ENCODE results near the gene TTC39A.
"Not testable (repeated sequence)": the region's sequence is repeated elsewhere in the genome, so short reads cannot be mapped to it uniquely, and the experiment has no call there.

TTC39A gene

DNA sequence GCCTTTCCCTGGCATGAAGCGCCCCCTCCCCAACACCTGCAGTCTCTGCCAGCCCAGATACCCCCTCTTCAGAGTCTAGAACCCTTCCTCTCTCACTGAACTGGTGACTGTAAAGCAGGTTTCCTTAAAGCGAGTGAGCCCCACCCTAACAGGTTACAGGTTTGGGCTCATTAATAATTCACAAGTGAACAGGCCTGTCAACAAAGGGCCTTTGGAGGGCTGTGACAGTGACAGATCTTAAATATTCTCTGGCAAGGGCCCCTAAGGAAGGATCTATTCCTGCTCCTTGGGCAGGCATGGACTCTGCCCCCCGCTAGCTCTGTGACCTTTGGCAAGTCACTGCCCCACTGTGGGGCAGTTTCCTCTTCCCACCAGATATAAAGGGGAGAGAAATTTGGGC is 5.6 kb upstream of the TTC39A start:
- DNase-seq: no peak

DNA sequence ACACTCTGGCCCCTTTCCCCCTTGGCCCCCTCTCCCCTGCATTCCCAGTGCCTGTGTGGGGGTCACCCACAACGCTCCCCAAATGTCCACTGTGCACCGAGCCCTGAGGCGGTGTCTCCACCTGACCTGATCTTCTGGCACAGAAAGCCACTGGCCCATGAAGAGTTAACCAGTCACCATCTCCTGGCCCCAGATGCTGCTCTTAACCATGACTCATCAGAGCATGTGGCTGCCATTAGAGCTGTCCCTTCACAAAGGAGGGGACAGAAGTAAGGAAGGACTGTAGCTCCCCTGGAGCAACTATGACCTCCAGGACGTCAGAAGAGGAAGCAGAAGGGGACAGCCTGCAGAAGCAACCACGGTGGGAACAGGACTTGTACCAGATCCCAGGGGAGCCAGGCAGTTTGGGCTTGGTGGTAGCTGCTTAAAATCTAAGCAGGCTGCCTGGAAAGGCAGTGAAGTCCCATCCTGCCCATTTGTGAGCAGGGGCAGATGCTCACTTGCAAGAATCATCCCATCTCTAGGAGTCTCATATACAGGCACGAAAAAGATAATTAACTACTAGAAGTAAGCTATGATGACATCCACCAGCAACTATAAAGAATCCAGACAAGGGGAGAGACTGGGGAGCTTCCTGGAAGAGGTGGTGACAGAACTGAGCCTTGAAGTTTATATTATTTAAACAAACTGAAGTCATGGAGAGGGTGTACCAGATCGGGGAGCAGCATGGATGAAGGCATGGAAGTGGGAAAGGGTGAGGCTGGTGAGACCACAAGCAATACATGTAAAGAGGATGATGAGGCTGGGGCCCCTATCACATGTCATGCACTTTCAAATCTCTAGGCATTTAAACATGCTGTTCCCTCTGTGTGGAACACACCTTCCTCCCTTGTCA is 1.1 kb upstream of the TTC39A start:
- no peak for DNase-seq

DNA sequence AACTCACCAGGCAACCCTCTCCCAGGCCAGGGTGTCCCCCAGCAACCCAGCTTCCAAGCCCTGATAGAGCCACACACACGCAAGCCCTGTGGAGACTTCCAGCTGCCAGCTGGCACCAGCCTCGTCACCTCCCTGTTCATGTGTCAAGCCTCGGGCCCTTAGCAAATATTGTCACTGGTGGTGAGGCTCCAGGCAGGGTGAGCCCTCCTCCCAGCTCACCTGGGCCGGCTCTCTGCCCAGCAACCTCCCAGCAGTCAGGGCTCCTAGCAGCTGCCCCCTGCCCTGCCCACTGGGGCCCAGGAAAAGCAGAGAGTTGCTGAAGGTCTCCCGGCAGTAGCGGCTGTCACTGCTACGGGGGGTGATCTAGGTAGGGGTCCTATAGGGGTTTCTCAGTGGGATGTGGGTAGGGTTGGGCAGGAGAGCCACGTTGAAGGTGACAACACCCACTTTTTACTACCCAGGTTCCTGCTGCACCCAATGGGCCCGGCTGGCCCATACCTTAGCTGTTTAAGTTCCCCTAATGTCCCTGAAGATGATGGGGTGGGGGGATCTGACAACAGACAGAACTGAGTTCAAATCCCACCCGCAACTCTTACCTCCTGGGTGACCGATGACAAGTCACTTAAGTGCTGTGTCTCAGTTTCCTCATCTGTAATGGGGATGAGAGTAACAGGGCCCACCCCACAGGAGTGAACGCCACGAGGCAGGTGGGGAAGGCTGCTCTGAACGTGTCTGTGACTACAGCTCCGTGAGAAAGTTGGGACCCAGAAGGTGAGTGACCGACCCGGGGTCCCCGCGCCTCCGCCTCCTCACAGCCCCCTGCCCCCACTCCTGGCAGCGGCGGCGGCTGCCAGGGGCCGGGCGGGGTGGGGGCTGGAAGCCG is 678 bp downstream of the TTC39A start:
- DNase-seq: no peak

DNA sequence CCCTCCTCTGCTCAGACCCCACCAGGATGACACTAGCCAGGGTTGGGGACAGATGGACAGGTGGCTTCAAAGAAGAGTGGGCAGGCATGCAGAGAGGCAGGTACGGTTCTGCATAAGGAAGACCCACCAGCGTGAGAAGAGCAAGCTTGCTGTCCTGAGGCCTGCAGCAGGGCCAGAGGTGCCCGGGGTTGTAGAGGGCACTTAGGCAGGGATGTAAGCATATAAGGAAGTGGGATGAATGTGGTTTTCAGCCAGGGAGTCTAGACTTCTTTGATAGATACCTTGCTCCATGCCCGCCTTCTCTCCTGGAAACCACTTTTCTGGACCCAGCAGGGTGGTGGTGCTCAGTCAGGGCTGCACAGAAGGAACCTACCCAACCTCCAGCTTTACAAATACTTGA is 1.4 kb downstream of the TTC39A start:
- DNase-seq: no peak

DNA sequence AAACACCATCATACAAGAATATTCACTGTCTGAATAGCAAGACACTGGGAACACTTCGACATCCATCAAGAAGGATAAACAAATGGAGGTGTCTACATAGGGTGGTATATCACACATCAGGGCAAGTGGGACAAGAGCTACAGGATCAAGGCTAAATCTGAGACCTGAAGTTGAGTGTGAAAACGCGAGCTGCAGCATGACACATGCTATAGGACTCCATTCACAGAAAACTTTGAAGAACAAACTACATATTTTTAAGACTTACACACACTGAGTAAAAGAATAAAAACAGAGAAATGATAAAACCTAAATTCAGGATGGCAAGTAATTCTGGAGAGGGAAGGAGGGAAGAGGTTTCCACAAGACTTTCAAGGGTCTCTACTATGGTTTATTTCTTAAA is 2.1 kb downstream of the TTC39A start:
- DNase-seq: no peak

DNA sequence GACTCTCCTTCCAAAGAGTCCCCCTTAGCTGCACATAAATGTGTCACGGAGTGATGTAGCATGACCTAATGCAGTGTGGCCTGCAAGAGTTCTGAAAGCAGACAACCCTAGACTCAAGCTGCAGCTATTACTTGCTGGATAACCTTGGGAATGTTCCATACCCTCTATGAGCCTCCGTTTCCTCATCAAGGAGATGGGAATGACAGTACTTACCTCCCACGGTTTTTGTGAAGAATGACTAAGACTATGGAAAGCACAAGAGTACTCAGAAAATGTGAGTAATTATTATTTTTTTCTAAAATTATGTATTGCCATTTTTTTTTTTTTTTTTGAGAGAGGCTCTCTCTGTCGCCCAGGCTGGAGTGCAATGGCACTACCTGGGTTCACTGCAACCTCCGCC is 3.0 kb downstream of the TTC39A start:
- no peak for DNase-seq

DNA sequence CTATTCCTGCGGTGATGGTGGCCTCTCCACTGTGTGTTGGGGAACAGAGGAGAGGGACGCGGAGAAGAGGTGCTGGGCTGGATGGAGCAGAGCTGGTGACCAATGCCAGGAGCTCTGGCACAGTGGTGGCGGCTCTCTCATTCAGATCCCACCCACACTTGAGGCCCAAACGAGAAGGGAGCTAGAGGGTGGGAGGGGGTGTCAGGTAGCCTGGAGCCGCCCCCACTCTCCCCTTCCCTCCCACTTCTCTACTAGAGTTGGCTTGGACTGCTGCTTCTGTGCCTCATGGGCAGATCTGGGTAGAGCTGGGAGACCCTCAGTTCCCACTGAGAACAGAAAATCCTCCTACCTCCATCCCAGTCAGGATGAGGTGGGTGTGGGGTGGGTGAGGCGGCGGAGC is 3.5 kb downstream of the TTC39A start:
- no peak for DNase-seq

DNA sequence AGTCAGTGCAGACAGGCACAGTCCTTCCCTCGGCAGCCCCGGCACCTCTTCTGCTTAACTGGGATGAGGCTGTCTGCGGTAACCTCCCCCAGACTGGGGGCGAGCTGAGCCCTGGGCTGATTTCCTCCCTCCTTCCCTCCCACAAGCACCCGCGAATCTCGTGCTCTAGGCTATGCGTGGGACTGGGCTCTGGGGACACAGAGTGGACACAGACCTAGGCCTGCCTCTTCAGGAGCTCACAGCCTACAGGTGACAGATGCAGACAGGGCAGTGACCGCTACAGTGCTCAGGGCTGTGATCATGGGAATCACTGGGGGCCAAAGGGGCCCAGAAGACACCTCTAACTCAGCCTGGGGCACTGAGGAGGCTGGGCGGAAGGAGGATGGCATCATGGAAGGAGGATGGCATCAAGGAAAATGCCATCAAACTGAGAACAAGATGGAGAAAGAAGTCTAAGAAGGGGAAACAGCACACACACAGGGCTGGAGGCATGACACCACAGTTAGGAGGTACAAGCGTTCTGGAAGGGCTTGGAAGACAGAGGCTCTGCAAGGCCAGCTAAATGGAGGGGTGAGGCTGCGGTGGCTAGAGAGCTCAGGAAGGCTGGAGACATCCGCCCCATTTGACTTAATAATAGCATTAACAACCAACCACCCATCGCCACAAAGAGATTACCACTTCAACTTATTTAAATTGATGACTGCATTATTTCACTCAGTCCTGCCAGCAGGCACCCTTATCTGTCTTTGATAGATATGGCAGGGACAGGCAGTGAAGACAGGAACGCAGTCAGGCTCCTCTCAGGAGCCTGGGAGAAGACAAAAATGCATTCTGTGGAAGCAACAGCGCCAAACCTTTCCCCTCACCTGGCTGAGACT is 4.2 kb downstream of the TTC39A start:
- DNase-seq: no peak

DNA sequence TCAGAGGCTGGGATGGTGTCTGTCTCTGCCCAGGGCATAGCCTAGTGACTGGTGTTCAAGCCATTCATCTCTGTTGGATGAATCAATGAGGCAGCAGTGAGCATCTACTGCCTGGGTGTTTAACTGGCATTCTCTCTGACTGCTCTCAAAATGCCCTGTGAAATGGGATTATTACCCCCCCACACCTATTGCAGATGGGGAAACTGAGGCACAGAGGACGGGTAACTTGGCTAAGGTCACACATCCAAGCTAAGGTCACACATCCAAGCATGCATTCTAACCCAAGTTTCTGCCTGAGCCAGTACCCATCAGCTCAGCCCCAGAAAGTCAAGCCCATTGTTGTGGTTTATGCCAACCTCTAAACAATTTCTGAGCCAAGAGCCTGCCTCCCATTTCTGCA is 5.0 kb downstream of the TTC39A start:
- DNase-seq: no peak

DNA sequence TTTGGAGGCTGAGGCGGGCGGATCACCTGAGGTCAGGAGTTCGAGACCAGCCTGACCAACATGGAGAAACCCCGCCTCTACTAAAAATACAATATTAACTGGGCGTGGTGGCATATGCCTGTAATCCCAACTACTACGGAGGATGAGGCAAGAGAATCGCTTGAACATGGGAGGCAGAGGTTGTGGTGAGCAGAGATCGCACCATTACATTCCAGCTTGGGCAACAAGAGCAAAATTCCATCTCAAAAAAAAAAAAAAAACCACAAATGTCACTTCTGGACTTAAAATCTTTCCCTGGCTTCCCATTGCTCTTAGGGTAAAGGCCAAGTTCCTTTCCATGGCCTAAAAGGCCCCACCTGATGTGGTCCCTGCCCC is 5.4 kb downstream of the TTC39A start:
- not testable (repeated sequence) for DNase-seq

DNA sequence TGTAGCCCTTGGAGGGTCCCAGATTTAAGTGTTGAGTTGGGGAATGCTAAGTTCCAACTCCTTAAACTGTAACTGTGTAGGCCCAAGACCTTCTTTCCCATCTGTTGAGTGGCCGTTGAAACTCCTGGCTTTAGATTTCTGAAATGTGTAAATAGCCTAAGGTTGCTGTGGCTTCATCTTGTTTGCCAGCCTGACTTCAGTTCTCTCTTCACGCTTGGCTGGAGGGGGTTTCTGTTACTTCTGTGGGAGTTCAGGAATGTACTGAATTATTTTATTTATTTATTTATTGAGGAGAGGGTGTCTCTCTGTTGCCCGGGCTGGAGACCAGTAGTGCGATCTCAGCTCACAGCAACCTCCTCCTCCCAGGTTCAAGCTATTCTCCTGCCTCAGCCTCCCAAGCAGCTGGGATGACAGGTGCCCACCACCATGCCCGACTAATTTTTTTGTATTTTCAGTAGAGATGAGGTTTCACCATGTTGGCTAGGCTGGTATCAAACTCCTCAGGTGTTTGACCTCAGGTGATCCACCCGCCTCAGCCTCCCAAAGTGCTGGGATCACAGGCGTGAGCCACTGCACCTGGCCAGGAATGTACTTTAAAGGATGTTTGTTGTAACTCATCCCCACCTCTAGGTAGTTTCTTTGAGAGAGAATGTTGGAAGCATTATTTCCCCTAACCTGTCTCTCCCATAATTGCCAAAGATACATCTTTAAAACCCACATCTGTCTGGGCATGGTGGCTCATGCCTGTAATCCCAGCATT is 5.9 kb downstream of the TTC39A start:
- no peak for DNase-seq

DNA sequence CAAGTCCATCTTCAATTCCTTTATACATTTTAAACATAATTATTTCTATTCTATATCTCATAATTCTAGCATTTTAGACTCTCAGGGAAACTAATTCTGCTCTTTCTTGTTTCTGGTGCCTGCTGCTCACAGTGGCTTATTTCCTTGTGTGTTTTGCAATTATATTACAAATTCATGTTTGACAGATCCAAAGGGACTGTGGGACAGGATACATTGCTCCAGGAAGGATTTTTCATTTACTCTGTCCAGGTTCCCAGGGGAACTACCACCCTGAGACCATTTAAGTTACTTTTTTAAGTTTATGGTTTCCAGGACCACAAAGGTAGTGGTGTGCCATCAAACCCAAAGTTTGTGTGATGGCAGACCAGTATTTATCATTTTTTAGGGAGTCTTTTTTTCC is 6.6 kb downstream of the TTC39A start:
- DNase-seq: no peak

DNA sequence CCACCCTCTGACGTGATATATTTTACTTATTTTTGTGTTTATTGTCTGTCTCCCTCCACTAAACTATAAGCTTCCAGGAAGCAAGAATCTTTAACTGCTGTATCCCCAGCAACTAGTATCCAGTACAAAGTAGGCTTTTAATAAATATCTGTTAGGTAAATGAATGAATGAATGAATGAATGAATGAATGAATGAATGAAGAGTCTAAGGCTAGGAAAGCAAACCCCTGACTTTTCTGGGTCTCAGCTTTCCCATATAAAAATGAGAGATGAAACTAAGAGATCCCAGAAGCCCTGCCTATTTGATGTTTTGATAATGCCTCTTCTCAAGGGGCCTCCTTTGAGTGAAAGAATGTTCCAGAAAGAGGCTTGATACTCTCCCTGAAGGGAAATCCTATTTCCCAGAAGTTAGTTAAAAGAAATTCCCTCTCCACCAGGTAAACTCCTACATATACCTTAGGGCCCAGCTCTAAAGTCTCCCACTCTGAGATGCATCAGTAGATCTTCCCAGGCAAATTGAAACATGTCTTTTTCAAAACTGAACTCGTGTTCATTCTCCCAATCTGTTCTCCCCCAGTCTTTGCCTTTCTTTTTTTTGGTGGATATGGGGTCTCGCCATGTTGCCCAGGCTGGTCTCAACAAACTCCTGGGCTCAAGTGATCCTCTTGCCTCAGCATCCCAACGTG is 7.8 kb downstream of the TTC39A start:
- DNase-seq: no peak

DNA sequence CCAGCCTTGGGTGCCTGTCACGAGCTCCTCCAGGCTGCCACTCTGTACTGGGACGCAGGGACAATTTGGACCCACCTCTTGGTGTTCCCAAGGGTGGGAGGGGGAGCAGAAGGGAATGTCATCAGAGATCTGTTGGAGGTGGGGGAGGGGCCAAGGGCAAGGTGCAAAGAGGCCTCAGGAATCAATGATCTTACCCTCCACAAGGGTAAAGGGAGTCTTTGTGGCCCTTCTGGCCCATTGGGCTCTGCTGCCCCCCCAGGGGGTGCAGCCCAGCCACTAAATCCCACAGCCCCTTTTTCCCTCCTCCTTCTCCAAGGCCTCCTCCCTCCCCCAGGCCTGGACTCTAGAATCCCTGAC is 8.5 kb downstream of the TTC39A start:
- DNase-seq: no peak

DNA sequence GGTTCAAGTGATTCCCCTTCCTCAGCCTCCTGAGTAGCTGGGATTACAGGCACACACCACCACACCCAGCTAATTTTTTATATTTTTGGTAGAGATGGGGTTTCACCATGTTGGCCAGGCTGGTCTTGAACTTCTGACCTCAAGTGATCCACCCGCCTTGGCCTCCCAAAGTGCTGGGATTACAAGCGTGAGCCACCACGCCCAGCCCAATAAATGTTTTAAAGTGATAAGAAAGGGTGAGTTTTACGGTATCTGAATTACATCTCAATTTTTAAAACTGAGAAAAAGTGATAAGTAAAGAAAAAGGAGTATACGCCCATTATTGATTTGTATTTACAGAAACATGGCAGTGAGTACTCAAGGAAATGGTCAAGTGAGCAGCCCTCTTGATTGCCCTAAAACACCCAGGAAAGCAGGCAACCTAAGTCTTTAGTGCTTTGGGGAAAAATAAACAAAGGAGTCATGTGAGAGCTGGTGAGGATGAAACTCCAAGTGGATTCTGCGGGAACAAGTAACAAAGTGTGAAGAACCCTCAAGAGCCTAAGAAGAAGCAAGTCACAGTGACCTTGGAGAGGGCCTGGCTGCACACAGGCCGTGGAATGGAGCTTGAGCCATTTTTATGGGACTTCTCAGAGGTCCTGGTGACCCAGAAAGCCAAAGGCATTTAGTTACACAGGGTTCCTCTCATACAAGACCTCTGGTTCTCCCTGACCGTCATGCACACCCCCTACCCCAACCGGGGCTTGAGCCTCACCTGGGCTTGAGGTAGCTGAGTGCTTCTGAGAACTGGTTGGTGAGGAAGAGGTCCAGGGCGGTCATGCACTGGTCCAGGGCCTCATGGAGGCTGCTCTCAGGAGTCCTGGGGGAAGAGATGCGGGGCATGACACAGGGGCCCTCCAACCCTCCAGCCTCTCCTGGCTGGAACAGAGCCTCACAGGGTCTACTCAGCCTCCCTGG is 9.1 kb downstream of the TTC39A start:
- no peak for DNase-seq

DNA sequence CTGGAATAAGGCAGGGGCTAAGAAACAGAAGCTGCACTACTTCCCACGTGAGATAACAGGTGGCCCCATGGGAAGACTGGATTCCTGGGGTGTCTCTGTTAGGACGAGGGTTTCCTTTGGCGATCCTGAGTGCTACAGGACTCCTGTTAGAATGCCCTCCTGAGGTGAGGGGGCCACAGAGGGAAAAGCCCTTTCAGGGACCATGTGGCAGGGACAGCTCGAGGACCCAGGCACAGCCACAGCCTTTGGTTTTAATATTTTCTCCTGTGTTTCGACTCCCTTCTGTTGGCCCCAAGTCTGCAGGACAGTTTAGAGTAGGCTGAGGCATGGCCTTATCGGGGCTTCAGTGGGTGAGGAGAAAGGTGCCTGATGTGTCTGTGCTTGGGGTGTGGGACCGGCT is 12.6 kb downstream of the TTC39A start:
- no peak for DNase-seq

DNA sequence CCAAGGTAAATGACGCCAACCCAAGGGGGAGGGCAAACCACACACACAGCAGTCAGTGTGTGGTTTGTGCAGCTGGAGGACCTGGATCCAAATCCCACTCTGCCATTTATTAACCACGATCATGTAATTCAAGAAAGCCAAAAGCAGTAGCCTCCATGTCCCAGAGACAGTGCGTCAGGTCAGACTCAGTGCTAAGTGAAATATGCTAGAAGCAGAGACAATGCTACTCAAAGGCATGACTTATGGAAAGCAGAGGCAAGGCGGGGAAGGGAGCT is 13.6 kb downstream of the TTC39A start:
- no peak for DNase-seq

DNA sequence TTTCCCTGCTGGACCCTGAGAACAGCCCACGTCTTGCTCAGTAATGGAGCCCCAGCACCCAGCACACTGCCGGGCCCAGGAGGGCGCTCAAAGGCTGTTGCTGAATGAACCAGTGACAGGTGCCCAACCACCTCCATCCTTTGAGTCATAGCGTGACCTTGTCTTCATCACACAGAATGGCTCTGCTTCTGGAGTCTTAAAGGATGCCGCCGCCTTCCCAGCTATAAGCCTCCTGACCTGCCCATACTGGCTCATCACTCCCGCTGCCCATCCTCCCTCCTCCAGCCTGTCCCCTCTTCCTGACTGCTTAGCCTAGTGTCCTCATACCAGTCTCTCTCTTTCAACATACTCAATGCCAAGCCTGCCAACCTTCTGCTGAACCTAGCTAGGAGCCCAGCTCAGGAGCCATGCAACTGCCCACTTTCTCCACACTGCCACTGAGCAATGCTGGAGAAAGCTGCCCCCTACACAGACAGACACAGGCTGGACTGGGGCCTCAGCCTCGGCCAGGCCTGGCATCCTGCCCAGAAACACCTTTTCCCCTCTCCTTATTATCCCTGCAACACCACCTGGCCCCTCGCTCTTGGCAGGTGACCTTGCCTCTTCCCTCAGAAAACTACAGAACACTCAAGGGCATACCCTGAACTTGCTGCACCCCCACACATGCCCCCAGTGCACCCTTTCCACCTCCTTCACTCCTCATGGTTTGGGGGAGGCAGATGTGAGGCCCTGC is 14.1 kb downstream of the TTC39A start:
- no peak for DNase-seq

DNA sequence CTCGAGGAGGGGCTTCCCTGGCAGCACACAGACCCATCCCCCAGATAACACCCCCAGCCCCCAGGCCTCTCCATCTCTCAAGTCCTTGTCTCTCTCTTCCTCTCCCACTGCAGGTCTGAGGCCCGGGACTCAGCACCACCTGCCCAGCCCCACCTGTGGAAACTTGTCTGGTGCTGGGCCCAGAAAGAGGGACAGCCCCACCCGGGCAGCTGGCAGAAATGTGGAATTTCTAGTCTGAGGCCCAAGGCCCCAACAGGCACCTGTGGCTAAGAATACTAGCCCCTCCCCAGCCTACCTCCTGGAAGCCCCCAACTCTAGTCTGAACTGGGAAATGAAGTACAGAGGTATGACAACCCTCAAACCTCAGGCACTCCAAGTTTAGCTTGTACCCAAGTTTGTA is 15.4 kb downstream of the TTC39A start:
- DNase-seq: no peak

Data from stimulated activated CD4-positive, alpha-beta T cell treated with anti-CD3 and anti-CD28 coated beads, Interleukin-2, amount 100 ng/mL, for 48 hours (primary cell).